Measurements from ENCODE around the gene SUPT4H1.

GRCh38 chr17:58309918-58310259, 42.1 kb downstream of the SUPT4H1 start:
- no peak for TF ChIP-seq POLR2A (IDR thresholded peaks at IDR 0.05)
- TF ChIP-seq, protein P1, sequence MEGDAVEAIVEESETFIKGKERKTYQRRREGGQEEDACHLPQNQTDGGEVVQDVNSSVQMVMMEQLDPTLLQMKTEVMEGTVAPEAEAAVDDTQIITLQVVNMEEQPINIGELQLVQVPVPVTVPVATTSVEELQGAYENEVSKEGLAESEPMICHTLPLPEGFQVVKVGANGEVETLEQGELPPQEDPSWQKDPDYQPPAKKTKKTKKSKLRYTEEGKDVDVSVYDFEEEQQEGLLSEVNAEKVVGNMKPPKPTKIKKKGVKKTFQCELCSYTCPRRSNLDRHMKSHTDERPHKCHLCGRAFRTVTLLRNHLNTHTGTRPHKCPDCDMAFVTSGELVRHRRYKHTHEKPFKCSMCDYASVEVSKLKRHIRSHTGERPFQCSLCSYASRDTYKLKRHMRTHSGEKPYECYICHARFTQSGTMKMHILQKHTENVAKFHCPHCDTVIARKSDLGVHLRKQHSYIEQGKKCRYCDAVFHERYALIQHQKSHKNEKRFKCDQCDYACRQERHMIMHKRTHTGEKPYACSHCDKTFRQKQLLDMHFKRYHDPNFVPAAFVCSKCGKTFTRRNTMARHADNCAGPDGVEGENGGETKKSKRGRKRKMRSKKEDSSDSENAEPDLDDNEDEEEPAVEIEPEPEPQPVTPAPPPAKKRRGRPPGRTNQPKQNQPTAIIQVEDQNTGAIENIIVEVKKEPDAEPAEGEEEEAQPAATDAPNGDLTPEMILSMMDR (IDR thresholded peaks at IDR 0.05) = no peak
